ENCODE data around the gene TRNT1.

DNA sequence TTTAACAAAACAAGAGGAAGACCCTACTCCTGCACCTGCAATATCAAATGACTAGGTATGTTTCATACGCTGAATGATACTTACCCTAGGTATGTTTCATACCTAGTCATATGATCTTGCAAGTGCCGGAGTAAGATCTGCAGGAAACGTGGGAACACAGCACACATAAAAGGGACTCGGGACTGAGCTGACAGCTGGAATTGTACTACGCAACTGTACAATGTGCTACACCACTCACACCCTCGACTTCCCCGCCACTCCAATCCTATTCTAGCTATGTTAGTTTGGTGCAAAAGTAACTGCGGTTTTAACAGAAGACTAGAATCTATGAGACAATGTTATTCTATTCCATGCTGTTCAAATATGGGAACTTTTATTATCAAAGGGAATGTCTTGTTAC is 30.7 kb downstream of the TRNT1 start:
- TF ChIP-seq, protein P1, sequence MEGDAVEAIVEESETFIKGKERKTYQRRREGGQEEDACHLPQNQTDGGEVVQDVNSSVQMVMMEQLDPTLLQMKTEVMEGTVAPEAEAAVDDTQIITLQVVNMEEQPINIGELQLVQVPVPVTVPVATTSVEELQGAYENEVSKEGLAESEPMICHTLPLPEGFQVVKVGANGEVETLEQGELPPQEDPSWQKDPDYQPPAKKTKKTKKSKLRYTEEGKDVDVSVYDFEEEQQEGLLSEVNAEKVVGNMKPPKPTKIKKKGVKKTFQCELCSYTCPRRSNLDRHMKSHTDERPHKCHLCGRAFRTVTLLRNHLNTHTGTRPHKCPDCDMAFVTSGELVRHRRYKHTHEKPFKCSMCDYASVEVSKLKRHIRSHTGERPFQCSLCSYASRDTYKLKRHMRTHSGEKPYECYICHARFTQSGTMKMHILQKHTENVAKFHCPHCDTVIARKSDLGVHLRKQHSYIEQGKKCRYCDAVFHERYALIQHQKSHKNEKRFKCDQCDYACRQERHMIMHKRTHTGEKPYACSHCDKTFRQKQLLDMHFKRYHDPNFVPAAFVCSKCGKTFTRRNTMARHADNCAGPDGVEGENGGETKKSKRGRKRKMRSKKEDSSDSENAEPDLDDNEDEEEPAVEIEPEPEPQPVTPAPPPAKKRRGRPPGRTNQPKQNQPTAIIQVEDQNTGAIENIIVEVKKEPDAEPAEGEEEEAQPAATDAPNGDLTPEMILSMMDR (IDR thresholded peaks at IDR 0.05; ENCODE audit: poor library complexity, severe bottlenecking) = no peak
- no peak for TF ChIP-seq EZH2 (IDR thresholded peaks at IDR 0.05; ENCODE audit: borderline replicate concordance, insufficient read depth, low read length, poor library complexity, severe bottlenecking)
- TF ChIP-seq, protein P2, sequence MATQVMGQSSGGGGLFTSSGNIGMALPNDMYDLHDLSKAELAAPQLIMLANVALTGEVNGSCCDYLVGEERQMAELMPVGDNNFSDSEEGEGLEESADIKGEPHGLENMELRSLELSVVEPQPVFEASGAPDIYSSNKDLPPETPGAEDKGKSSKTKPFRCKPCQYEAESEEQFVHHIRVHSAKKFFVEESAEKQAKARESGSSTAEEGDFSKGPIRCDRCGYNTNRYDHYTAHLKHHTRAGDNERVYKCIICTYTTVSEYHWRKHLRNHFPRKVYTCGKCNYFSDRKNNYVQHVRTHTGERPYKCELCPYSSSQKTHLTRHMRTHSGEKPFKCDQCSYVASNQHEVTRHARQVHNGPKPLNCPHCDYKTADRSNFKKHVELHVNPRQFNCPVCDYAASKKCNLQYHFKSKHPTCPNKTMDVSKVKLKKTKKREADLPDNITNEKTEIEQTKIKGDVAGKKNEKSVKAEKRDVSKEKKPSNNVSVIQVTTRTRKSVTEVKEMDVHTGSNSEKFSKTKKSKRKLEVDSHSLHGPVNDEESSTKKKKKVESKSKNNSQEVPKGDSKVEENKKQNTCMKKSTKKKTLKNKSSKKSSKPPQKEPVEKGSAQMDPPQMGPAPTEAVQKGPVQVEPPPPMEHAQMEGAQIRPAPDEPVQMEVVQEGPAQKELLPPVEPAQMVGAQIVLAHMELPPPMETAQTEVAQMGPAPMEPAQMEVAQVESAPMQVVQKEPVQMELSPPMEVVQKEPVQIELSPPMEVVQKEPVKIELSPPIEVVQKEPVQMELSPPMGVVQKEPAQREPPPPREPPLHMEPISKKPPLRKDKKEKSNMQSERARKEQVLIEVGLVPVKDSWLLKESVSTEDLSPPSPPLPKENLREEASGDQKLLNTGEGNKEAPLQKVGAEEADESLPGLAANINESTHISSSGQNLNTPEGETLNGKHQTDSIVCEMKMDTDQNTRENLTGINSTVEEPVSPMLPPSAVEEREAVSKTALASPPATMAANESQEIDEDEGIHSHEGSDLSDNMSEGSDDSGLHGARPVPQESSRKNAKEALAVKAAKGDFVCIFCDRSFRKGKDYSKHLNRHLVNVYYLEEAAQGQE (IDR thresholded peaks at IDR 0.05; ENCODE audit: borderline replicate concordance) = no peak
- no peak for TF ChIP-seq EP300 (conservative IDR thresholded peaks at IDR 0.05; ENCODE audit: poor library complexity, severe bottlenecking)
- no peak for TF ChIP-seq MXI1 (conservative IDR thresholded peaks at IDR 0.05; ENCODE audit: poor library complexity, severe bottlenecking)
- TF ChIP-seq RAD21 (conservative IDR thresholded peaks at IDR 0.05) = no peak
- no peak for TF ChIP-seq POLR2AphosphoS5 (IDR thresholded peaks at IDR 0.05)

Data from neural cell (in vitro differentiated cells).